ENCODE measurements around the gene MYL10. TPM values are rescaled to one million over a fixed set of nuclear protein-coding genes. Genes with fewer than 3 reads are reported as not detected.

MYL10 gene
- total RNA-seq, 1 donor from 2014 or later: not detected

- Histone ChIP-seq H3K9me3 (no peaks in the 10 kb centered on the region), H3K4me1 (no peaks in the 10 kb centered on the region), H3K27me3 (no peaks in the 10 kb centered on the region), H3K4me3 (no peak overlapping the region), H3K36me3 (no peaks in the 10 kb centered on the region), H3K27ac (no peak overlapping the region)
- intact Hi-C loops (cut with DNase I): no loop called here
- peak in 1 of 2 donors; percentile 74 for DNase-seq (ENCODE audit: extremely low spot score in 2 of 2)
- TF ChIP-seq, protein P1, sequence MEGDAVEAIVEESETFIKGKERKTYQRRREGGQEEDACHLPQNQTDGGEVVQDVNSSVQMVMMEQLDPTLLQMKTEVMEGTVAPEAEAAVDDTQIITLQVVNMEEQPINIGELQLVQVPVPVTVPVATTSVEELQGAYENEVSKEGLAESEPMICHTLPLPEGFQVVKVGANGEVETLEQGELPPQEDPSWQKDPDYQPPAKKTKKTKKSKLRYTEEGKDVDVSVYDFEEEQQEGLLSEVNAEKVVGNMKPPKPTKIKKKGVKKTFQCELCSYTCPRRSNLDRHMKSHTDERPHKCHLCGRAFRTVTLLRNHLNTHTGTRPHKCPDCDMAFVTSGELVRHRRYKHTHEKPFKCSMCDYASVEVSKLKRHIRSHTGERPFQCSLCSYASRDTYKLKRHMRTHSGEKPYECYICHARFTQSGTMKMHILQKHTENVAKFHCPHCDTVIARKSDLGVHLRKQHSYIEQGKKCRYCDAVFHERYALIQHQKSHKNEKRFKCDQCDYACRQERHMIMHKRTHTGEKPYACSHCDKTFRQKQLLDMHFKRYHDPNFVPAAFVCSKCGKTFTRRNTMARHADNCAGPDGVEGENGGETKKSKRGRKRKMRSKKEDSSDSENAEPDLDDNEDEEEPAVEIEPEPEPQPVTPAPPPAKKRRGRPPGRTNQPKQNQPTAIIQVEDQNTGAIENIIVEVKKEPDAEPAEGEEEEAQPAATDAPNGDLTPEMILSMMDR (IDR thresholded peaks at IDR 0.05): no peak
- TF ChIP-seq POLR2A (IDR thresholded peaks at IDR 0.05) (no peak), POLR2AphosphoS5 (IDR thresholded peaks at IDR 0.05; ENCODE audit: insufficient read depth in 1 of 2, low read depth in 1 of 2) (no peak)
Observed at GRCh38 chr7:101563943-101564777, 64.9 kb downstream of the MYL10 start.

Other genes starting within 250 kb of the MYL10 start
- gene CUX1, start 188.3 kb upstream of the MYL10 start, total RNA-seq: 65.3 TPM